HL-60 (cell line): ENCODE results near the gene FBXL15.

Source experiments
- DNase-seq, 2 experiments: peaks; one replicate each; pipeline ENCODE4 v3.0.0-alpha.2; 2010 to 2020; ENCODE audit warnings: low read depth in 1 of 2, low spot score in 1 of 2
- H3K27ac ChIP-seq: fragments of 250-450 bp; sonication (Bioruptor Pico); replicated peaks from 2 replicates; pipeline ENCODE4 v1.5.1; 2020; ENCODE audit warnings: mild to moderate bottlenecking, moderate library complexity
- H3K27me3 ChIP-seq: fragments of 250-450 bp; sonication (Bioruptor Pico); 2 replicates; pipeline ENCODE4 v1.5.1; 2021; ENCODE audit warnings: mild to moderate bottlenecking, moderate library complexity; ENCODE audit not compliant: insufficient read depth, poor library complexity, severe bottlenecking
- H3K4me3 ChIP-seq: replicated peaks from 2 replicates; pipeline ENCODE4 v1.5.1; 2011; ENCODE audit warnings: mild to moderate bottlenecking, control low read depth, low read length; ENCODE audit not compliant: insufficient read depth
- GABPA ChIP-seq: IDR thresholded peaks from 2 replicates; pipeline ENCODE4 v1.6.1; 2012; ENCODE audit warnings: low read depth
- POLR2AphosphoS5 ChIP-seq: IDR thresholded peaks from 2 replicates; pipeline ENCODE4 v1.6.1; 2012; ENCODE audit warnings: low read depth
- SPI1 ChIP-seq: IDR thresholded peaks from 2 replicates; pipeline ENCODE4 v1.6.1; 2012; ENCODE audit warnings: low read depth, mild to moderate bottlenecking, borderline replicate concordance
- TF ChIP-seq, protein P1 (sequence below): IDR thresholded peaks from one replicate; pipeline ENCODE4 v1.5.1; 2011; ENCODE audit warnings: low read length, control low read depth, inconsistent platforms; ENCODE audit not compliant: insufficient read depth
- TF ChIP-seq, protein P2 (sequence below): IDR thresholded peaks from 2 replicates; pipeline ENCODE4 v1.6.1; 2012; ENCODE audit warnings: low read depth; ENCODE audit not compliant: insufficient replicate concordance

The FBXL15 gene

DNA sequence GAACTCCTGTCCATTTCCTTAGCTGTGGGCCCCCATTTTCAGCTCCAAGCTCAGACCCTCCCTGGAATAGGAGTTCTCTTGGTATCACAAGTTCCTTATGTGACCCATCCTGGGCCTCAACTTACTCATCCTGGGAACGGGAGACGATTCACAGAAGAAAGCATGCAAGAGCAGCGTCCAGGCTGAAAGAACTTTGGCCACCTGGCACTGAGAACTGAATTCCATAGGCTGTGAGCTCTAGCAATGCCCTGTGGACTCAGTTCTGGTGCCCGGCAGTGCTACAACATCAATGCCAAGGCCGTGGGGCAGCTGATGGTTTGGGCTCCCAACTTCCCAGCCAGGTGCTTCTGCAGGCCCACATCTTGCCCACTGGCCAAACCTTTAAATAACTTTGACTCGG is 15.7 kb downstream of the FBXL15 start:
- DNase-seq = no peak
- Histone ChIP-seq H3K27me3 (no peaks in the 10 kb centered on the region), H3K27ac (no peak overlapping the region), H3K4me3 (no peak overlapping the region)
- TF ChIP-seq, protein P1, sequence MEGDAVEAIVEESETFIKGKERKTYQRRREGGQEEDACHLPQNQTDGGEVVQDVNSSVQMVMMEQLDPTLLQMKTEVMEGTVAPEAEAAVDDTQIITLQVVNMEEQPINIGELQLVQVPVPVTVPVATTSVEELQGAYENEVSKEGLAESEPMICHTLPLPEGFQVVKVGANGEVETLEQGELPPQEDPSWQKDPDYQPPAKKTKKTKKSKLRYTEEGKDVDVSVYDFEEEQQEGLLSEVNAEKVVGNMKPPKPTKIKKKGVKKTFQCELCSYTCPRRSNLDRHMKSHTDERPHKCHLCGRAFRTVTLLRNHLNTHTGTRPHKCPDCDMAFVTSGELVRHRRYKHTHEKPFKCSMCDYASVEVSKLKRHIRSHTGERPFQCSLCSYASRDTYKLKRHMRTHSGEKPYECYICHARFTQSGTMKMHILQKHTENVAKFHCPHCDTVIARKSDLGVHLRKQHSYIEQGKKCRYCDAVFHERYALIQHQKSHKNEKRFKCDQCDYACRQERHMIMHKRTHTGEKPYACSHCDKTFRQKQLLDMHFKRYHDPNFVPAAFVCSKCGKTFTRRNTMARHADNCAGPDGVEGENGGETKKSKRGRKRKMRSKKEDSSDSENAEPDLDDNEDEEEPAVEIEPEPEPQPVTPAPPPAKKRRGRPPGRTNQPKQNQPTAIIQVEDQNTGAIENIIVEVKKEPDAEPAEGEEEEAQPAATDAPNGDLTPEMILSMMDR = no peak
- TF ChIP-seq, protein P2, sequence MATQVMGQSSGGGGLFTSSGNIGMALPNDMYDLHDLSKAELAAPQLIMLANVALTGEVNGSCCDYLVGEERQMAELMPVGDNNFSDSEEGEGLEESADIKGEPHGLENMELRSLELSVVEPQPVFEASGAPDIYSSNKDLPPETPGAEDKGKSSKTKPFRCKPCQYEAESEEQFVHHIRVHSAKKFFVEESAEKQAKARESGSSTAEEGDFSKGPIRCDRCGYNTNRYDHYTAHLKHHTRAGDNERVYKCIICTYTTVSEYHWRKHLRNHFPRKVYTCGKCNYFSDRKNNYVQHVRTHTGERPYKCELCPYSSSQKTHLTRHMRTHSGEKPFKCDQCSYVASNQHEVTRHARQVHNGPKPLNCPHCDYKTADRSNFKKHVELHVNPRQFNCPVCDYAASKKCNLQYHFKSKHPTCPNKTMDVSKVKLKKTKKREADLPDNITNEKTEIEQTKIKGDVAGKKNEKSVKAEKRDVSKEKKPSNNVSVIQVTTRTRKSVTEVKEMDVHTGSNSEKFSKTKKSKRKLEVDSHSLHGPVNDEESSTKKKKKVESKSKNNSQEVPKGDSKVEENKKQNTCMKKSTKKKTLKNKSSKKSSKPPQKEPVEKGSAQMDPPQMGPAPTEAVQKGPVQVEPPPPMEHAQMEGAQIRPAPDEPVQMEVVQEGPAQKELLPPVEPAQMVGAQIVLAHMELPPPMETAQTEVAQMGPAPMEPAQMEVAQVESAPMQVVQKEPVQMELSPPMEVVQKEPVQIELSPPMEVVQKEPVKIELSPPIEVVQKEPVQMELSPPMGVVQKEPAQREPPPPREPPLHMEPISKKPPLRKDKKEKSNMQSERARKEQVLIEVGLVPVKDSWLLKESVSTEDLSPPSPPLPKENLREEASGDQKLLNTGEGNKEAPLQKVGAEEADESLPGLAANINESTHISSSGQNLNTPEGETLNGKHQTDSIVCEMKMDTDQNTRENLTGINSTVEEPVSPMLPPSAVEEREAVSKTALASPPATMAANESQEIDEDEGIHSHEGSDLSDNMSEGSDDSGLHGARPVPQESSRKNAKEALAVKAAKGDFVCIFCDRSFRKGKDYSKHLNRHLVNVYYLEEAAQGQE = no peak
- no peak for TF ChIP-seq POLR2AphosphoS5
- no peak for TF ChIP-seq SPI1
- no peak for TF ChIP-seq GABPA

DNA sequence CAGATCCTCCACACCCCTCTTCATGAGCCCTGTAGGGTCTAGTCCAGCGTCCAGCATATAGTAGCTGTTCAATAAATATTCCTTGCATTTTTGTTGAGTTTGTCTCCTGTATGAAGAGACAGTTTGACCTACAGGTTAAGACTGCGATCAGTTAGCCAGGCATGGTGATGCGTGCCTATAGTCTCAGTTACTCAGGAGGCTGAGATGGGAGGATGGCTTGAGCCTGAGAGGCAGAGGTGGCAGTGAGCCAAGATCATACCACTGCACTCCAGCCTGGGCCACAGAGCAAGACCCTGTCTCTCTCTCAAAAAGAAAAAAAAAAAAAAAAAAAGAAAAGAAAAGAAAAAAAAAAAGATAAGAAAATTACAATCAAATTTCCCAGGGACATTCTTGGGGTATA is 16.9 kb downstream of the FBXL15 start:
- no peak overlapping the region for H3K27ac ChIP-seq
- DNase-seq = no peak
- TF ChIP-seq, protein P1 = no peak
- no peak for TF ChIP-seq POLR2AphosphoS5
- no peak for TF ChIP-seq SPI1
- TF ChIP-seq, protein P2 = no peak
- TF ChIP-seq GABPA = no peak
- no peaks in the 10 kb centered on the region for H3K27me3 ChIP-seq
- no peak overlapping the region for H3K4me3 ChIP-seq

DNA sequence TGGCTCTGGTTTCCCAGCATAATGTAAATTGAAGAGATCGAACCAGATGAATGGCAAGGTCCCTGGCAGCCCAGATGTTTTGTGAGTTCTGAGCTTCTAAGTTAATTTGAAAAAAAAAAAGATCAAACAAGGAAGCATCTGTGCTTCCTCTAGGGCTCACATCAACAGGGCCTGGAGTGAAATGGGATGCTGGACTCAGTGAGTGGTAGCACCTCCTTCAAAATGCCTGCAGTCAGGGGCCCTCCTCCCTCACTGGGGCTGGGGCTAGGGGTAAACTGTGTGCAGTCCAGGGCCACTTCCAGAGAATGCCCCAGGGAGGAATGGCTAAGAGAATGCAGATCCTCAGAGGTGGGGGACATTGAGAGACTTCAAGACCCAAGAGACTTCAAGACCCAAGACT is 17.7 kb downstream of the FBXL15 start:
- Histone ChIP-seq H3K4me3 (no peak overlapping the region), H3K27me3 (no peaks in the 10 kb centered on the region), H3K27ac (no peak overlapping the region)
- TF ChIP-seq, protein P2 = no peak
- TF ChIP-seq, protein P1 = no peak
- TF ChIP-seq POLR2AphosphoS5 = no peak
- no peak for TF ChIP-seq SPI1
- TF ChIP-seq GABPA = no peak
- no peak for DNase-seq
